Smooth muscle cell (in vitro differentiated cells): Measurements from ENCODE around the gene CACNA2D1. TPM values are rescaled to one million over a fixed set of nuclear protein-coding genes. Genes with fewer than 3 reads are reported as not detected.

Source experiments
- DNase-seq: peaks from one replicate; lab custom pipeline; 2025; ENCODE audit not compliant: unreplicated experiment; lab: John Stamatoyannopoulos, UW
- H2AFZ ChIP-seq: fragments of 200-600 bp; sonication (generic); 2 replicates; pipeline ENCODE4 v1.6.0; 2016; ENCODE audit warnings: antibody characterized with exemption, low read depth, mild to moderate bottlenecking
- H3F3A ChIP-seq: fragments of 200-600 bp; sonication (generic); 2 replicates; pipeline ENCODE4 v1.6.0; 2017; ENCODE audit warnings: antibody characterized with exemption, low read depth
- H3K27ac ChIP-seq: fragments of 200-600 bp; sonication (generic); 2 replicates; pipeline ENCODE4 v1.5.1; 2016; ENCODE audit warnings: low read depth, mild to moderate bottlenecking
- H3K27me3 ChIP-seq: fragments of 200-600 bp; sonication (generic); 2 replicates; pipeline ENCODE4 v1.6.1; 2016; ENCODE audit warnings: low read depth, mild to moderate bottlenecking
- H3K36me3 ChIP-seq: fragments of 200-600 bp; sonication (generic); 2 replicates; pipeline ENCODE4 v1.5.1; 2016; ENCODE audit warnings: low read depth
- H3K4me1 ChIP-seq: fragments of 200-600 bp; sonication (generic); 2 replicates; pipeline ENCODE4 v1.5.1; 2016; ENCODE audit warnings: low read depth
- H3K4me2 ChIP-seq: fragments of 200-600 bp; sonication (generic); 2 replicates; pipeline ENCODE4 v1.6.0; 2016; ENCODE audit warnings: mild to moderate bottlenecking
- H3K4me3 ChIP-seq: fragments of 200-600 bp; sonication (generic); 2 replicates; pipeline ENCODE4 v1.5.1; 2016; ENCODE audit warnings: mild to moderate bottlenecking
- H3K79me2 ChIP-seq: fragments of 200-600 bp; sonication (generic); 2 replicates; pipeline ENCODE4 v1.6.0; 2016; ENCODE audit warnings: low read depth, mild to moderate bottlenecking
- H3K9ac ChIP-seq: fragments of 200-600 bp; sonication (generic); 2 replicates; pipeline ENCODE4 v1.6.0; 2016; ENCODE audit warnings: low read depth
- H3K9me3 ChIP-seq: fragments of 200-600 bp; sonication (generic); replicated peaks from 2 replicates; pipeline ENCODE4 v1.5.1; 2016; ENCODE audit warnings: low read depth
- H4K20me1 ChIP-seq: fragments of 200-600 bp; sonication (generic); 2 replicates; pipeline ENCODE4 v1.6.0; 2016; ENCODE audit warnings: low read depth
- WGBS: methylation state at CpG from one replicate; pipeline ENCODE4 v1.1.7; 2016; ENCODE audit warnings: low lambda C conversion rate; 5-methylcytosine and 5-hydroxymethylcytosine counted together
- polyA plus RNA-seq: library from polyadenylated mRNA; unstranded; fragments of >200 nt; fragmentation: Nextera tagmentation; extraction: Ambion mirVana; gene quantifications from 2 replicates; pipeline ENCODE4 v1.2.1, GENCODE V29; 2016
- total RNA-seq: library from RNA; depleted of rRNA; stranded (reverse); fragments of >200 nt; gene quantifications from 2 replicates; pipeline ENCODE4 v1.2.3, GENCODE V29; 2014
- TF ChIP-seq, protein P1 (sequence below): fragments of 200-600 bp; sonication (generic); IDR thresholded peaks from 2 replicates; pipeline ENCODE4 v1.5.1; 2017; ENCODE audit warnings: borderline replicate concordance, mild to moderate bottlenecking, antibody characterized with exemption; ENCODE audit not compliant: insufficient read depth, poor library complexity, severe bottlenecking

CACNA2D1 gene
- total and polyA plus RNA-seq, 2 experiments from 2014 or later: 4.1 to 39.3 TPM

DNA sequence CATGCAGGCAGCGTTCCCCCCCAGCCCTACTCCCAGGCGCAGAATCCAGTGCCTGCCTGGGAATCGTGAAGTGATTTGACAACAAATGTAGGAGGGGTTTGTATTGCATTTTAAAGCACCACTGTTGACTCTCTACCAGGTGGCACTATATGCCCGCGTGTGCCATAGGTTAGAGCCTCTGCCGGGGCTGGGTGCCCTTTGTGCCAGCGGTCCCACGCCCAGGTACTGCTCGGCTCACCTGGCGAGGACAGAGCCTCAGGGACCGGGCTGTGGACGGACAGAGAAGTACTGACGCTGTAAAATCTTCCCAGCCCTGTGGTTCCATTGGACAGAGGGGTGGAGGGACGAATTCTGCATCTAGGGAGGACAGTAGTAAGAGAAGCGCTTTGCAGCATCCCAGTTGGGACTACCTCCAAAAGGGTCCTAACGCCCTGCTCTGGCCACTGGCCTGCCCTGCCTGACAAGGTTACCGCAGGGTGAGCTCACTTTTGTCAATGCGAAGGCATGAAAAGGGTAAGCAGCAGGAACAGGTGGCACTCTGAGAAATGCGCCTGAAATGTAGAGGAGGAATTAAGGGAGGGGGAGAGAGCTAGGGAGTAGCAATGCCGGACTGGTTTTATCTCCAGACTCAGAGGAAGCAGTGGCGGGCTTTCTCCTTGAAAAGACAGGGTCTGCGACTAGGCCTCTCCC is 788 bp upstream of the CACNA2D1 start:
- Histone ChIP-seq H3K4me3 (peak overlapping the region; percentile 80), H3K9me3 (no peaks in the 10 kb centered on the region), H3K79me2 (peaks cover 24% of the 10 kb centered on the region), H3K4me2 (peak overlapping the region; percentile 99), H3F3A (no peaks in the 10 kb centered on the region), H3K36me3 (no peaks in the 10 kb centered on the region), H3K27ac (no peak overlapping the region), H3K9ac (peak overlapping the region; percentile 31), H3K27me3 (no peaks in the 10 kb centered on the region), H3K4me1 (peaks cover 31% of the 10 kb centered on the region), H4K20me1 (peaks cover 9% of the 10 kb centered on the region), H2AFZ (peak overlapping the region; percentile 92)
- no peak for DNase-seq
- WGBS: 11% methylated on average over 22 of the region's 22 CpGs
- TF ChIP-seq, protein P1, sequence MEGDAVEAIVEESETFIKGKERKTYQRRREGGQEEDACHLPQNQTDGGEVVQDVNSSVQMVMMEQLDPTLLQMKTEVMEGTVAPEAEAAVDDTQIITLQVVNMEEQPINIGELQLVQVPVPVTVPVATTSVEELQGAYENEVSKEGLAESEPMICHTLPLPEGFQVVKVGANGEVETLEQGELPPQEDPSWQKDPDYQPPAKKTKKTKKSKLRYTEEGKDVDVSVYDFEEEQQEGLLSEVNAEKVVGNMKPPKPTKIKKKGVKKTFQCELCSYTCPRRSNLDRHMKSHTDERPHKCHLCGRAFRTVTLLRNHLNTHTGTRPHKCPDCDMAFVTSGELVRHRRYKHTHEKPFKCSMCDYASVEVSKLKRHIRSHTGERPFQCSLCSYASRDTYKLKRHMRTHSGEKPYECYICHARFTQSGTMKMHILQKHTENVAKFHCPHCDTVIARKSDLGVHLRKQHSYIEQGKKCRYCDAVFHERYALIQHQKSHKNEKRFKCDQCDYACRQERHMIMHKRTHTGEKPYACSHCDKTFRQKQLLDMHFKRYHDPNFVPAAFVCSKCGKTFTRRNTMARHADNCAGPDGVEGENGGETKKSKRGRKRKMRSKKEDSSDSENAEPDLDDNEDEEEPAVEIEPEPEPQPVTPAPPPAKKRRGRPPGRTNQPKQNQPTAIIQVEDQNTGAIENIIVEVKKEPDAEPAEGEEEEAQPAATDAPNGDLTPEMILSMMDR: no peak

DNA sequence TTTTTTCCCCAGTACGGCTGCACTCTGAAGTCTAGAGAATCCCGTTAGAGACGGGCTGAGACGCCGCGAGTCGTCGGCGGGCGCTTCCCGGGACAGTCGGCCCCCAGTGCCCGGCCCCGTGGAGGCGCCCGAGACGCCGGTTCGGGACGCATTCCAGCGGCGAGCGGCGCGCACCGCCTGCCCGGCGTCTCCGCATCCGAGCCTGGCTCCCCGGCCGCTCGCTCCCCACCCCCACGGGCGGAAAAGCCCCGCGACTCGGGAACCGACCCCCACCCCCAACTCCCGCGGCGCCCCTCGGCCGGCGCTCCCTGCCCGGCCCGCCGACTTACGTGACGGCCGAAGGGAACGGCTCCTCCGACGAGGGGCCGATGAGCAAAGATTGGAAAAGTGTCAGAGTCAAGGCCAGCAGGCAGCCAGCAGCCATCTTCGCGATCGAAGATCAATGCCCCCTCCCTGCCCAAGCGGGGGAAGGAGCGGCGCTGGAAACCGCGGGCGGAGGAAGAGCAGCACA is 486 bp downstream of the CACNA2D1 start:
- Histone ChIP-seq H3K79me2 (peaks cover 32% of the 10 kb centered on the region), H3K4me1 (peaks cover 31% of the 10 kb centered on the region), H2AFZ (peak overlapping the region; percentile 92), H3K9ac (peak overlapping the region; percentile 65), H3F3A (no peaks in the 10 kb centered on the region), H3K9me3 (no peaks in the 10 kb centered on the region), H3K4me3 (peak overlapping the region; percentile 80), H3K27ac (no peak overlapping the region), H3K27me3 (no peaks in the 10 kb centered on the region), H3K4me2 (peak overlapping the region; percentile 99), H4K20me1 (peaks cover 9% of the 10 kb centered on the region), H3K36me3 (no peaks in the 10 kb centered on the region)
- TF ChIP-seq, protein P1: no peak
- peak; percentile 47 for DNase-seq
- under 1% methylated on average over 46 of the region's 64 CpGs for WGBS

DNA sequence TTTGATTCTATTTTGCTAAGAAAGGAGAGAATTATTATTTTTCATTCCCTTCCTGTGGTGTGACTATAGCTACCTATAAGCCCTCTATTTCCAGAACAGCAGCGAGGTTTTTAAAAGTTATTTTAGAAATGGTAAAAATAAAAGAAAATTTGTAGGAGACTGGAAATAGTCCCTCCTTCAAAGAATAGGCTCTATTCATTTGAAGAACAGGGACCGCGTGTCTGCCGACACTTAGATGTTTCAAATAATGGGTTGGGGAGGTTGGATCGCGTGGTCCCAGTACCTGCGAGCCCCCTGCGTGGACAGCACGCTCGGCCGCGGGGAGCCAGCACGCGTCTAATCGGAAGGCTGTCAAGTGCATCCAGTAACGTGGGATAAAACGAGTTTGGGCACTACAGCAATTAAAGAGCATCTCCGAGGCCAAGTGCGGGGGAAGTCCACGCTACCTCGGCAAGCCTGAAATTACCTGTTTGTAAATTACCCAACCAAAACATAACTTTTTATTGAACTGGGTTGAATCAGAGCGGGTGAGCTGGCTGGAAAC is 1.0 kb downstream of the CACNA2D1 start:
- H3K36me3 ChIP-seq: no peaks in the 10 kb centered on the region
- peak overlapping the region; percentile 92 for H2AFZ ChIP-seq
- H4K20me1 ChIP-seq: peaks cover 9% of the 10 kb centered on the region
- TF ChIP-seq, protein P1: no peak
- no peak overlapping the region for H3K27ac ChIP-seq
- no peak for DNase-seq
- H3K4me3 ChIP-seq: peak overlapping the region; percentile 80
- no peaks in the 10 kb centered on the region for H3K9me3 ChIP-seq
- under 1% methylated on average over 22 of the region's 22 CpGs for WGBS
- H3K4me2 ChIP-seq: peak overlapping the region; percentile 99
- H3K79me2 ChIP-seq: peaks cover 32% of the 10 kb centered on the region
- no peaks in the 10 kb centered on the region for H3K27me3 ChIP-seq
- H3K9ac ChIP-seq: peak overlapping the region; percentile 65
- H3K4me1 ChIP-seq: peaks cover 31% of the 10 kb centered on the region
- no peaks in the 10 kb centered on the region for H3F3A ChIP-seq
